Measurements from ENCODE around the gene GP1BA.

GP1BA gene

GRCh38 chr17:4978726-4979125 is 46.6 kb downstream of the GP1BA start:
- DNase-seq, result no peak

- DNase-seq, result no peak
Measured at GRCh38 chr17:4980644-4981216, 48.7 kb downstream of the GP1BA start.

DNA sequence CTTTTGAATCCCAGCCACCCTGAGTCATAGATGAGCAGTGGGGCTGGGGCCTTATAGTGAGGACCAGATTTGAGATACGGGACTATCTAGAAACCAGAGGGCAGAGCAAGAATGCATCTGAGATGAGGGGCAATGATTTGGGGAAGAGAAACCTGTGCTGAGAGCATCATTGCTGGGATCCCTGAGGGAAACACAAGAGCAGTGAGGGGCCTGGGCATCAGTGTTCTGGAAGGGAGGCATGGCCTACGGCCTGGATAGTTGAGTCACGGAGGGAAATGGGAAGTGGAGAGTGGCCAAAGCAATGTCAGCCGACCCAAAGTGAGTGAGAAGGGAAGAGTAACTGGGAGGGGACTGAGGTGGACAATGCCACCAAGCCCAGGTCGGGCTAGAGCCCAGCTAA is 50.2 kb downstream of the GP1BA start:
- DNase-seq, result no peak
